ENCODE measurements around the gene SLC5A1. TPM values are rescaled to one million over a fixed set of nuclear protein-coding genes. Genes with fewer than 3 reads are reported as not detected.

SLC5A1 gene
- total RNA-seq, 4 donors from 2014 or later = 0.16 to 1.2 TPM; not detected in 2

- no peak for ATAC-seq
- WGBS, 2 donors (ENCODE audit: low coverage in 1 of 2) = 49 to 75% methylated on average over 5 to 6 of the region's 6 CpGs
Measured at GRCh38 chr22:32037236-32037635, 5.8 kb upstream of the SLC5A1 start.

GRCh38 chr22:32040324-32040904, 2.6 kb upstream of the SLC5A1 start:
- 61 to 80% methylated on average over 1 to 2 of the region's 3 CpGs for WGBS, 2 donors (ENCODE audit: low coverage in 1 of 2)
- TF ChIP-seq EP300 (IDR thresholded peaks at IDR 0.05) = no peak
- no peak for TF ChIP-seq POLR2A (IDR thresholded peaks at IDR 0.05)
- TF ChIP-seq POLR2AphosphoS5 (IDR thresholded peaks at IDR 0.05) = no peak
- TF ChIP-seq CTCF (IDR thresholded peaks at IDR 0.05) = no peak
- Histone ChIP-seq H3K4me1 (no peaks in the 10 kb centered on the region), H3K9me3 (no peaks in the 10 kb centered on the region), H3K36me3 (no peaks in the 10 kb centered on the region), H3K27ac (no peak overlapping the region), H3K4me3 (no peak overlapping the region), H3K27me3 (peaks cover 49% of the 10 kb centered on the region)
- ATAC-seq = no peak

More at GRCh38 chr22:32037236-32037635, 5.8 kb upstream of the SLC5A1 start:
- H3K4me1 ChIP-seq = no peaks in the 10 kb centered on the region
- no peak overlapping the region for H3K4me3 ChIP-seq
- TF ChIP-seq CTCF (IDR thresholded peaks at IDR 0.05) (no peak), EP300 (IDR thresholded peaks at IDR 0.05) (no peak), POLR2AphosphoS5 (IDR thresholded peaks at IDR 0.05) (no peak), POLR2A (IDR thresholded peaks at IDR 0.05) (no peak)
- peaks cover 27% of the 10 kb centered on the region for H3K27me3 ChIP-seq
- H3K36me3 ChIP-seq = no peaks in the 10 kb centered on the region
- no peak overlapping the region for H3K27ac ChIP-seq
- H3K9me3 ChIP-seq = no peaks in the 10 kb centered on the region

GRCh38 chr22:32043391-32043790, 330 bp downstream of the SLC5A1 start:
- ATAC-seq = no peak
- Histone ChIP-seq H3K4me3 (no peak overlapping the region), H3K36me3 (no peaks in the 10 kb centered on the region), H3K27ac (no peak overlapping the region), H3K27me3 (peaks cover 44% of the 10 kb centered on the region), H3K4me1 (no peaks in the 10 kb centered on the region), H3K9me3 (no peaks in the 10 kb centered on the region)
- TF ChIP-seq EP300 (IDR thresholded peaks at IDR 0.05) (no peak), POLR2AphosphoS5 (IDR thresholded peaks at IDR 0.05) (no peak), POLR2A (IDR thresholded peaks at IDR 0.05) (no peak), CTCF (IDR thresholded peaks at IDR 0.05) (no peak)
- 28 to 59% methylated on average over 4 of the region's 9 CpGs for WGBS, 2 donors (ENCODE audit: low coverage in 1 of 2)

- 83 to 100% methylated on average over 1 of the region's 1 CpG for WGBS, 2 donors (ENCODE audit: low coverage in 1 of 2)
- ATAC-seq = no peak
- TF ChIP-seq EP300 (IDR thresholded peaks at IDR 0.05) (no peak), POLR2A (IDR thresholded peaks at IDR 0.05) (no peak), POLR2AphosphoS5 (IDR thresholded peaks at IDR 0.05) (no peak), CTCF (IDR thresholded peaks at IDR 0.05) (no peak)
- H3K4me3 ChIP-seq = no peak overlapping the region
- no peaks in the 10 kb centered on the region for H3K36me3 ChIP-seq
- no peak overlapping the region for H3K27ac ChIP-seq
- H3K9me3 ChIP-seq = no peaks in the 10 kb centered on the region
- H3K27me3 ChIP-seq = peaks cover 44% of the 10 kb centered on the region
- H3K4me1 ChIP-seq = no peaks in the 10 kb centered on the region
Measured at GRCh38 chr22:32044477-32044876, 1.4 kb downstream of the SLC5A1 start.

- Histone ChIP-seq H3K27ac (no peak overlapping the region), H3K4me3 (no peak overlapping the region), H3K9me3 (no peaks in the 10 kb centered on the region), H3K4me1 (no peaks in the 10 kb centered on the region), H3K36me3 (no peaks in the 10 kb centered on the region), H3K27me3 (peaks cover 44% of the 10 kb centered on the region)
- ATAC-seq = no peak
- WGBS, 2 donors (ENCODE audit: low coverage in 1 of 2) = 33 to 54% methylated on average over 1 to 3 of the region's 3 CpGs
- TF ChIP-seq CTCF (IDR thresholded peaks at IDR 0.05) (no peak), POLR2AphosphoS5 (IDR thresholded peaks at IDR 0.05) (no peak), POLR2A (IDR thresholded peaks at IDR 0.05) (no peak), EP300 (IDR thresholded peaks at IDR 0.05) (no peak)
Measured at GRCh38 chr22:32044913-32045312, 1.9 kb downstream of the SLC5A1 start.

All from gastroesophageal sphincter (tissue), 4 donors.